HG03095 (cell line): Measurements from ENCODE around the gene MTHFD1.
"Not testable (repeated sequence)": the region's sequence is repeated elsewhere in the genome, so short reads cannot be mapped to it uniquely, and the experiment has no call there.

Experiments used
- ATAC-seq: cut with Tn5 transposase; IDR thresholded peaks from one replicate; pipeline ENCODE4 v1.9.1; 2021; ENCODE audit warnings: moderate library complexity; ENCODE audit not compliant: unreplicated experiment

Gene MTHFD1

DNA sequence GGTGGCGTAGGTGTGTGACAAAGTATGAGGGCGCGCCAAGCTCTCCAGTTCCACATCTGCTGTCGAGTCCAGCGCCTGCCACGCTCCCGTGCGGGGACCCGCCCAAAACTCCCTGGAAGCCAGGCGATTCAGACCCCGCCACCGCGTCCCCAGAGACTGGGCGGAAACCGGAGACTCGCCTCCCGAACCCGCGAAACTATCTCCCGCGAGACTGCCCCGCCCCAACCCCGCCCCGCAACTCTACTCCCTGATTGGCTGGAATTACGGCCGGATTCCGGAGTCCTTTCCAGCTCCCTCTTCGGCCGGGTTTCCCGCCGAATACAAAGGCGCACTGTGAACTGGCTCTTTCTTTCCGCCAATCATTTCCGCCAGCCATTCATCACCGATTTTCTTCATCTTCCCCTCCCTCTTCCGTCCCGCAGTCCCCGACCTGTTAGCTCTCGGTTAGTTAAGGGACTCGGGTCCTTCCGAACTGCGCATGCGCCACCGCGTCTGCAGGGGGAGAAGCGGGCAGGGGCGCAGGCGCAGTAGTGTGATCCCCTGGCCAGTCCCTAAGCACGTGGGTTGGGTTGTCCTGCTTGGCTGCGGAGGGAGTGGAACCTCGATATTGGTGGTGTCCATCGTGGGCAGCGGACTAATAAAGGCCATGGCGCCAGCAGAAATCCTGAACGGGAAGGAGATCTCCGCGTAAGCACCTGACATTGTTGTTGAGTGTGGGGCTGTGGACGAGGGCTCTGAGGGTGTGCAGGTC lies at the start of gene MTHFD1:
Gene MTHFD1 (plus strand): TSS at position 572 of the 751 bp plus-strand sequence. CDS start 75 bp downstream, at position 647.
- peak; percentile 67 for ATAC-seq

DNA sequence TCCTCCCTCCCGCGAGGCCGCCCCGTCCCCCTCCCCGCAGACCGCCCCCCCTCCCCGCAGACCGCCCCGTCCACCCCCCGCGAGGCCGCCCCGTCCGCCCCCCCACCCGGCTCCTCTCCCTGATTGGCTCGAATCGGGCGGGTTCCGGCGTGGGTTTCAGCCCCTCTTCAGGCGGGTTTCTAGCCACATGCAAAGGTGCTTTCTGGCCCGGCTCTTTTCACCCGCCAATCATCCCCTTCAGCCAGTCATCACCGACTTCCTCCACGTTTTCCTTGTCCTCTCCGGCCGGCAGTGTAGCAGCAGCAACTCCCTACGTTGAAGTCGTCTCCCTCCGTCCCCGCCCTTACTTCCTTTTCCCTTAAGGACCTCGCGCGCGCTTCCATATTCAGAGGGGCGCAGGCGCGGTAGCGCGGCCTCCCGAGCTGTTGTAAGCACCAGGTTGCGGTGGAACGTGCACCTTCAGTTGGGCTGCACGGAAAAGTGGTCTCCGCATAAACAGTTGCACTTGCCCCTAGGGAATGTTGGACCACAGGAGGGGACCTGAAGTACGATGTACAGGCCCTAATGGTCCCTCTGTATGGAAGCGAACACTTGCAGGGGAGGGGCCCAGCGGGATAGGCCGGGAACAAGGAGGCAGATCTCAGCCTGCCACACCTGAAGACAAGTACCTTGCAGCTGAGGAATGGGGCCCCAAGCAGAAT lies 49.4 kb upstream of the MTHFD1 start:
- peak; percentile 91 for ATAC-seq

DNA sequence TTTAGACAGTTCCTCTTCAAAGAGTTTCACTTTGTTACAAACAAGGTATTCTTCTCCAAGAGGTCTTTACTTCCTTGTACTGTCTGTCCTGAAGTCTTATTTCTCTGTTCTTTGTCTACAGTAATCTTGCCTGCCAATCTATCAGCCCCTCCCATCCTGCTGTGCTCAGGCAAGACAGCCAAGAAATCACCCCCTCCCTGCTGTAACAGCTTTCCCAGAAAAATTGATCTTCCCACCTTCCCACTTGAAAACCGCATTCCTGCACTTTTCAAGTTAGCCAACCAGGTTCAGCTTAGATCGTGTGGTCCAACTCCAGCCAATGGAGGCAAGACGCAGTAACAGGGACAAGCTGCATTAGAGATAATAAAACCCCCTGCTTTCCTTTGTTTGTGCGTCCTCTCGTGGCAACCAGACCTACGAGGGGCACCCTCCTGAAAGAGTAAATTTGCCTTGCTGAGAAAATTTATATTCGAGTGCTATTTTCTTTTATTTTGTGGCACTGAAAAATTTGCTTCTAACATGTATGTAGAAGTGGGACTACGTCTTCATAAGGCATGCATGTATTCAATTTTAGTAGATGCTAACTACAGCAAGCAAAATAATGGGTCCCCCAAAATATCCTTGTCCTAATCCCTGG lies 47.5 kb upstream of the MTHFD1 start:
- no peak for ATAC-seq

DNA sequence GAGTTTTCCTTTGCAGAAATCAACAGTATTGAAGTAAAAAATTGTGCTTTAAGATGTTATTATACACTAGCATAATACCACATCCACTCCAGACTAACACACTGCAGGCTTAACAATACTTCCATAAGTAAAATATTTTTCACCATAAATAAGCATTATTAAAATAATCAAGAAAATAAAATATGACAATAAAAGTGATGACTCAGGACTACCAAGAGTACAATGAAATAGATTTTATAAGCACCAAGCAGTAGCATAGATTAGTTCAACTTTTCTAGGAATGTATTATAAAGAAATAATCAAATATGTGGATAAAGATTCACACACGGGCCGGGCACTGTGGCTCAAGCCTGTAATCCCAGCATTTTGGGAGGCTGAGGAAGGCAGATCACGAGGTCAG lies 40.4 kb upstream of the MTHFD1 start:
- no peak for ATAC-seq

DNA sequence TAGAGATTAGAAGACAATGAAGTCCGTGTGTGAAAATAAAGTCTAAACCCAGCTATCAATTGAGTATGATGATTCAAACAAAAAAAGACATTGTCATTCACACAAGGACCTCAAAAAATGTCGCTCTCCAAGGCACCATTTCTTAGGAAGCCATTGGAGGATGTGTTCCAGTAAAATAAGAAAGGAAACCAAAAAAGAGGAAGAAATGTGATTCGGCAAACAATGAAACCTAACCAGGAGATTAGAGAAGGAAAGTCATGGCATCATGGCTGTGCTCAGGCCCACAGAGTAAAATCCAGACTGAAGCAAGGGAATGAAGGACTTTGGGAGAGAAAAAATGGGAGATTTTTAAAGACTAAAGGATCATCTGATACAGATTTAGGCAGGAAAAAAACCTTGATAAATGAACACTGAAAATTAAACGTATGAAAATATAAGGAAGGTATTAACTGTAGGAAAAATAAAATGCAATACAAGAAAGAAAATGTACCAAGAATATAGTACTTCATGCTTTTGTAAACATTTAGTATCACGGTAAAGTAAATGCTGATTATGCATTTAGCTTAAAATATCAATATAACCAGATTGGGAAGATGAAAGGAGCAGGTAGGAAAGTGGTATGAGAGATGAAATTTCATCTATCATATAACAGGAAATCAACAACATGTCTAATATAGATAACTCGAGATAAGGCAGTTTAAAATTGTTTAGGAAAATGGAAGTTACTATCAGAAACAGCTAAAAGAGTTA lies 38.2 kb upstream of the MTHFD1 start:
- ATAC-seq, result no peak

DNA sequence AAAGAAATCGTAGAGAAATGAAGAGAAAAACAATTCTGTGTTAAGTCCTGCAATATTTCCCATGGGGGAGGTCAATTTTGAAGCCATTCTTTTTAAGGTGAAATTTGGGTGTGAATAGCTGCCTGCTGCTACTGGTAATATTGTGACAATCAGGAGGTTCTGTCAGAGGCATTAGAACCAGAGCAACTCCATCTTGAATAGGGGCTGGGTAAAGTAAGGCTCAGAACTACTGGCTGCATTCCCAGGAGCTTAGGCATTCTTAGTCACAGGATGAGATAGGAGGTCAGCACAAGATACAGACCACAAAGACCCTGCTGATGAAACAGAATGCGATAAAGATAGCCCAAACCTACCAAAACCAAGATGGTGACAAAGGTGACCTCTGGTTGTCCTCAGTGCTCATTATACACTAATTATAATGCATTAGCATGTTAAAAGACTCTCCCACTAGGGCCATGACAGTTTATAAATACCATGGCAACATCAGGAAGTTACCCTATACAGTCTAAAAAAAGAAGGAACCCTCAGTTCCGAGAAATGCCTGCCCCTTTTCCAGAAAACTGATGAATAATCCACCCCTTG lies 24.8 kb upstream of the MTHFD1 start:
- ATAC-seq, result no peak

DNA sequence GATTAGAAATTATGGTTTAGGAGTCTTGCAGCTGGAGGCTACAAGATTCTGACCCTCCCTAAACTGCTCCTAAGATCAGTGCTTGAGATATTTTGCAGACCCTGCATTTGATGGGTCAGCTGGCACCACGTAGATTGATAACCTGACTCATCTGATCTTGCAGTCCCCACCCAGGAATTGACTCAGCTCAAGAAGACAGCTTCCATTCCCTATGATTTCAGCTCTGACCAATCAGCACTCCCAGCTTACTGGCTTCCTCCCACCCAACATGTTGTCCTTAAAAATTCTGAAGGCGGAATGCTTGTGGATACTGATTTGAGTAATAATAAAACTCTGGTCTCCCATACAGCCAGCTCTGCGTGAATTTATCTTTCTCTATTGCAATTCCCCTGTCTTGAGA lies 23.2 kb upstream of the MTHFD1 start:
- ATAC-seq, result no peak

DNA sequence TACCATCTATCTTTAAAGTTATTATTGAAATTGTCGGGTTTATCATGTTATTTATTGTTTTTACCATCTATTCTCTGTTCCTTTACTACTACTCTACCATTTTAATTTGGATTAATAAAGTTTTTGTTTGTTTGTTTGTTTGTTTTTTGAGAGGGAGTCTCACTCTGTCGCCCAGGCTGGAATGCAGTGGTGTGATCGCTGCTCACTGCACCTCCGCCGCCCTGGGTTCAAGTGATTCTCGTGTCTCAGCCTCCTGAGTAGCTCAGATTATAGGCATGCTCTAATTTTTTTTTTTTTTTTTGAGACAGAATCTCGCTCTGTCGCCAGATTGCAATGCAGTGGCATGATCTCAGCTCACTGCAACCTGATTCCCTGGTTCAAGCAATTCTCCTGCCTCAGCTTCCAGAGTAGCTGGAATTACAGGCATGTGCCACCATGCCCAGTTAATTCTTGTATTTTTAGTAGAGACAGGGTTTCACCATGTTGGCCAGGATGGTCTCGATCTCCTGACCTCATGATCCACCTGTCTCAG lies 22.7 kb upstream of the MTHFD1 start:
- not testable (repeated sequence) for ATAC-seq

DNA sequence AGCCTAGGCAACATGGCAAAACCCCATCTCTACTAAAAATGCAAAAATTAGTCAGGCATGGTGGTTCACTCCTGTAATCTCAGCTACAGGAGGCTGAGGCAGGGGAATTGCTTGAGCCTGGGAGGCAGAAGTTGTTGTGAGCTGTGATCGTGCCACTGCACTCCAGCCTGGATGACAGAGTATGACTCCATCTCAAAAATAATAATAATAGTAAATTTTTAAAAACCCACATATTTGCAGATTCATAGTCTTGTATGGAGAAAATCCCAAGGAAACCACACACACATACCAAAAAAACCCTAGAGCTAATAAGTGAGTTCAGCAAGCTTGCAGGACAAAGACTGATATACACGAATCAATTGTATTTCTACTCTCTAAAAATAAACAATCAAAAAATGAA lies 19.0 kb upstream of the MTHFD1 start:
- ATAC-seq, result no peak

DNA sequence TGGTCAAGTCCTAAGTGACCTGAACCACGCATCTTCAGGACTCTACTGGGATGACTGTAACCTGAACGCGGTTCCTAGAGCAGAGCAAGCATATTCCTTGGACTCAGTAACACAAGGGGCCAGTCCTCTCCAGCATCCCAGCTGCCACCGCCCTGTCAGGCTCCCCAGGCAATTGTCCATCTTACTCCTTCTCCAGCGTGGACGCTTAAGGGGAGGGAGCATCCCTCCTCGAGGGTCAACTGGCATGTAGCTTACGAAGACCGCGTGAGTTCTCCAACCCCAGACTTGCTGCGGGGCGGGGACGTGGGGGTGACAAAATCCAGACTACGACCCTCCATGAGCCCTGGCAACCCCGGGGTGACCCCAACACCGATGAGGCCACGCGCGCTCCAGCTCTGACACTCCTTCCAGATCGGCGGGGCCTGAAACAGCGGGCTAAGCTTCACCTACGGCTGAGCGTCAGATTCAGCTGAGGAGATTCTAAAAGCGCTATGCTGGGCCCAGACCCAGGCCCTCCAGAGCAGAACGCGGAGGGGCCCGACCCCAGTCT lies 846 bp upstream of the MTHFD1 start:
- no peak for ATAC-seq

DNA sequence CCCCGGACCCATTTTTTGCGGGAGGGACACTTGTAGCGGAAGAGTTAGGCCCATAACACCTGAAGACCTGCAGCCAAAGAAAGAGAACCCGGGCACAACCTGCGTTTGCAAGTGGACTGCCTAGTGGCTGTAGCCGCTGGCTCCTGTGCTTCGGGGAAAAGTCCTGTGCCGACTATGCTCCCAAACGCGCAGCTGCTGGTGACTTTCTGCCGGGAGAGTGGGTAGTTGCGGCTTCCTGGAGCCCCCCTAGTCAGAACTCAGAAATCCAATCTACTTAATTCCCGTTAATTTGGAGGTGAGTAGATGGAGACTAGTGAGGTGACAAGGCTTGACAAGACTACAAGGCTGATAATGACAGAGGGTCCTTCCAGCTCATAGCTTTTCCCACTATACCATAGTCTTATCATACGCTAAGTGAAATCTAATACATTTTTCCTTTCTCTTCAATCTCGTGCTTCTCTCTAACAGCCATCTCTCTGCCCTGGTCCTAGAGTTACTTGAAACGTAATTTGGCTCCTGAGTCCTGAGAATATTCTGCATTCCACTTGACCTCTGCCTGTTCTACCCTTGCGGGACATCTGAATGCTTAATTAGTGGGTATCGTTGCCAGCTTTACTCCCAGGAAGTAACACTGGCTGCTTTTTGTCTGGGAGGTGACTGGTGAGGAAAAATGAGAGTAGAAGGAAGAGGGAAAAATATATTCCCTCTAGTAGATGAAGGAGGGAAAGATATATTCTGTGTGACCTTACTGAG lies 556 bp downstream of the MTHFD1 start:
- no peak for ATAC-seq

DNA sequence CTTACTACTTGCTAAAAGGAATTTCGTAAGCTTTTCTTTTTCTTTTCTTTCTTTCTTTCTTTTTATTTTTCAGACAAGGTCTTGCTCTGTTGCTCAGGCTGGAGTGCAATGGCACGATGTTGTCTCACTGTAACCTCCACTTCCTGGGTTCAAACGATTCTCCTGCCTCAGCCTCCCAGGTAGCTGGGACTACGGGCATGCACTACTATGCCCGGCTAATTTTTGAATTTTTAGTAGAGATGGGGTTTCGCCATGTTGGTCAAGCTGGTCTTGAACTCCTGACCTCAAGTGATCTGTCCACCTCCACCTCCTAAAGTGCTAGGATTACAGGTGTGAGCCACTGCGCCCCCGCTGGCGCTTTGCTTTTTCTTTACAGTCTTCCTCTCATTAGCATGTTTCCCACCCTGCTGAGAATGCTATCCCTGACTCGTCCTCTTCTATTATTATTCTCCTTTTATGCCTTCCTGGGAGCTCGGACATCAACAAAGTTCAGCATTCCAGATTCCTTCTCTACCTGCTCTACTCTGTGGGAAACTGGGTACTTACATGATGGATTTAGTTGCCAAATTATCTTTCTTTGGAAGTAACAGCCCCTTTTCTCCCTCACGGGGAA lies 3.1 kb downstream of the MTHFD1 start:
- ATAC-seq, result no peak

DNA sequence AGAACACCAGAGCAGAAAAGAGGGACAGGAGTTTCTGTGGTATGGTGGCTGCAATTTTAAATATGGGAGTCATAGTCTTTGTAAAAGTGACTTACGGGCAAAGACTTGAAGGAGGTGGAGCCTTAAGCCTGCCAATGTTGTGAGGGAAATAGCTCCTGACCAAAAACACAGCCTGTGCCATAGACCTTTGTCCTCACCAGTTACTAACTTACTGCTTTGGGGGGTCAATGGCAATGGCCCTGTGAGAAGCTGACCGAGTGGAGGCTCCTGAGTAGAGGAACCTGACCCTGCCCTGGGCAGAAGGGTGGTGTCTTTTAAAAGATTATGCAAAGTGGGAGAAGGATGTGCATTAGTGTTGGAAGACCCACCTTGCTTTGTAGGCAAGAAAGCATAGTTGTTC lies 3.8 kb downstream of the MTHFD1 start:
- no peak for ATAC-seq

DNA sequence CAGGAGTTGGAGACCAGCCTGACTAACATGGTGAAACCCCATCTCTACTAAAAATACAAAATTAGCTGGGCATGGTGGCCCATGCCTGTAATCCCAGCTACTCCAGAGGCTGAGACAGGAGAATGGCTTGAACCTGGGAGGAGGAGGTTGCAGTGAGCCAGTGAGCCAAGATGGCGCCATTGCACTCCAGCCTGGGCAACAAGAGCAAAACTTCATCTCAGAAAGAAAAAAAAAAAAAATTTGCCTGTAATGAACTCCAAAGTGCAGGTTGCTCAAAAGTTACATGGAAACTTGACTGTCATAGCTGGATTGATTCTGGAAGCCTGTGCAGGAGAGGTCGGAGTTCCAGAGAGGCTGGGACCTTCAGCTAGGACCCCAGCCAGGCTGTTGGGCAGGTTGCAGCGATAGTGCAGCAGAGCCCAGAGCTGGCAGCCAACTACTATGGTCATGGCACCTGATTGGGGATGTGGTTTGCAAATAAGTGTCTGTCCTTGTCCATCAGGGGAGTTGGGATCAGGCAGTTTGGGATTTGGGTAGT lies 5.1 kb downstream of the MTHFD1 start:
- not testable (repeated sequence) for ATAC-seq

DNA sequence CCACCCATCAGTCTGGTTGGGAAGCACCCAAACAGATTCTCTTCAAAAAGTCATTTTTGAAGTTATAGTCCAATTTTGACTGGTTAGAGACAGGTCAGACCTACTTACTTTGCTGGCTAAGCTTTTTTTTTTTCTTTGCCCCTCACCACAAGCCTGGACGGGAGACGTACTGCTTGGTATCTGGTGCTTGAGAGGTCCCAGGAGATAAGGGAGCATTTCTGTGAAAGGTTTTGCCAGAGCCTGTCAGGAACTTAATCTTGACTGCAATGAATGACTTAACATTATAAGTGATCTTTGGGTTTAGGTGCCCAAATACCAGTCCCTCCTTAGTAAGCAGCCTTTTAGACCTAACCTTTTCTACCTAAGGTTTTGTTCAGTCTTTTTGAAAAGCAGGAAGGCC lies 6.3 kb downstream of the MTHFD1 start:
- no peak for ATAC-seq

DNA sequence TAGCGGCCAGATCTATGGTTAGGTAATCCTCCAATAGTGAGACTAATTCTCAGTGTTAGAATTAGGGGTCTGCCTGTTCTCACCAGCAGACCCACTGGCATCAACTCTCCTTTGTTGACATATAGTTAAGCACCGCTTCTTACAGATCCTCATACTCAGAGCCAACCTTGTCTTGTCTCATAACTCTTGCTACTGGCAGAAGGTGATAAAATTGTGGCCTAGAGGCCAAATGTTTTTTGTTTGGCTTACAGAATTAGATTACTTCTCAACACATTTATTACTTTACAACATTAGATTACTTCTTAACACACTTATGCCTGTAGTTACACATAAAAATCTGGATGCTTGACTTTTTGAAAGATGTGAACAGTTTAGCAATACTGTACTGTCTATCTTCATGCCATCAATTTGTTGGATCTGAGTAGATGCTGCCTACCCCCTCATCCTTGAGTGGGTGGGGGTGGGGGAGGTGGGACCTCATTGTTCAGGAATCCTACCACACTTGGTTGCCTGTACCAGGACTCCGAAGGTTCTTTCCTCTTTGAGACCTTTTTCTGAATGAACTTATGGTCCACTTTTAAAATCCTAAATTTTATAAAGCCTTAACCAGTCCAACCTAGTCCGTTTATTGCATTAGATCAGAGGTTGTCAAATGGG lies 7.0 kb downstream of the MTHFD1 start:
- no peak for ATAC-seq

DNA sequence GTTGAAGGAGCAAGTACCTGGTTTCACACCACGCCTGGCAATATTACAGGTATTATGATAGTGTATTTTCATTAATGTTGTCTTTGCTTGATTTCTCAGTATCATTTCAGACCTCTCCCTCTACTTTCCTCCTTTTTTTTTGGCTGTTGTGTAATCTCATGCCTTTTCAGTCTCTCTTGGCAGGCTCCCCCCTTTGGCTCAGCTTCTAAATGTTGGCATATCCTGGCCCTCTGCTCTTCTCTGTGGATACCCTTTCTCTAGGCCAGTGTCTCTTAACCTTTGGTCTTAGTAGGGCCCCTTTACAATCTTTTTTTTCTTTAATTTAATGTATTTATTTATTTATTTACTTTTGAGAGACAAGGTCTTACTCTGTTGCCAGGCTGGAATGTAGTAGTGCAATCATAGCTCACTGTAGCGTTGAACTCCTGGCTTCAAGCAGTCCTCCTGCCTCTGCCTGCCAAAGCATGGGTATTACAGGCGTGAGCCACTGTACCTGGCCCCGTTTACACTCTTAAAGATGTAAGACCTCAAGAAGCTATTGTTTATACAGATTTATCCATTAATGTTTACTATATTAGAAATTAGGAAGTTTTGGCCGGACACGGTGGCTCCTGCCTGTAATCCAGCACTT lies 12.8 kb downstream of the MTHFD1 start:
- no peak for ATAC-seq

DNA sequence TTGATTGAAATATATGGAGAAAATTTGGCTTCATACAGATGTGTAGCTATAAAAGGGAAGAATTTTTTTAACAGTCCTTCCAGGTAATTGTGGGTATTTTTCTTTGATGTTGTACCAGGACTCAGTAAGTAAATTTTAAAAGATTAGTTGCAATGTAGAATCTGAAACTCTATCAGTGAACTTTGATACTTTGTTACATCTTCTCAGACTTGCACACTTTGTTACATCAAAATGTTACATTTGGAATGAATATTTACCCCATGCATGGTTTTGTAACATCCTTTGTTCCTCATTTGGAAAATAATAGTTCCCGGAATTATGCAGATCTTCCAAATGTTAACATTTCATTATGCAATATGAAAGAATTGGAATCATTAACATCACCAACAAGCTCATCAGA lies 13.8 kb downstream of the MTHFD1 start:
- no peak for ATAC-seq
